GM23248 (cell line): Measurements from ENCODE around the gene USP53. TPM values are rescaled to one million over a fixed set of nuclear protein-coding genes. Genes with fewer than 3 reads are reported as not detected.
A peak's percentile ranks its signal among the peaks of the same experiment; 100 is the strongest.

ENCODE experiments used
- DNase-seq: peaks from one replicate; pipeline ENCODE4 v3.0.0-alpha.2; 2015
- H2AFZ ChIP-seq: fragments of 200-600 bp; sonication (generic); 2 replicates; pipeline ENCODE4 v1.6.1; 2016; ENCODE audit warnings: antibody characterized with exemption
- H3F3A ChIP-seq: fragments of 200-600 bp; sonication (generic); 2 replicates; pipeline ENCODE4 v1.6.1; 2016; ENCODE audit warnings: mild to moderate bottlenecking, antibody characterized with exemption, mixed run types; ENCODE audit not compliant: insufficient read depth
- H3K27ac ChIP-seq: fragments of 200-600 bp; sonication (generic); 2 replicates; pipeline ENCODE4 v1.5.1; 2016; ENCODE audit warnings: mild to moderate bottlenecking
- H3K27me3 ChIP-seq: fragments of 200-600 bp; sonication (generic); replicated peaks from 2 replicates; pipeline ENCODE4 v1.6.1; 2016; ENCODE audit warnings: mild to moderate bottlenecking; ENCODE audit not compliant: insufficient read depth
- H3K36me3 ChIP-seq: fragments of 200-600 bp; sonication (generic); 2 replicates; pipeline ENCODE4 v1.6.1; 2016; ENCODE audit warnings: low read depth, mild to moderate bottlenecking
- H3K4me1 ChIP-seq: fragments of 200-600 bp; sonication (generic); 2 replicates; pipeline ENCODE4 v1.6.1; 2016; ENCODE audit warnings: mild to moderate bottlenecking; ENCODE audit not compliant: insufficient read depth
- H3K4me2 ChIP-seq: fragments of 200-600 bp; sonication (generic); one replicate; pipeline ENCODE4 v1.6.1; 2016; ENCODE audit warnings: mild to moderate bottlenecking; ENCODE audit not compliant: unreplicated experiment
- H3K4me3 ChIP-seq: fragments of 200-600 bp; sonication (generic); 2 replicates; pipeline ENCODE4 v1.5.1; 2016; ENCODE audit warnings: mild to moderate bottlenecking
- H3K79me2 ChIP-seq: fragments of 200-600 bp; sonication (generic); 2 replicates; pipeline ENCODE4 v1.6.1; 2016; ENCODE audit warnings: mild to moderate bottlenecking; ENCODE audit not compliant: insufficient read depth
- H3K9ac ChIP-seq: fragments of 200-600 bp; sonication (generic); 2 replicates; pipeline ENCODE4 v1.6.1; 2016; ENCODE audit warnings: mild to moderate bottlenecking
- H3K9me2 ChIP-seq: fragments of 200-600 bp; sonication (generic); 2 replicates; pipeline ENCODE4 v1.6.1; 2016; ENCODE audit warnings: mixed run types, mild to moderate bottlenecking, moderate library complexity; ENCODE audit not compliant: insufficient read depth
- H3K9me3 ChIP-seq: fragments of 200-600 bp; sonication (generic); one replicate; pipeline ENCODE4 v1.6.1; 2017; ENCODE audit warnings: low read depth
- H4K20me1 ChIP-seq: fragments of 200-600 bp; sonication (generic); 2 replicates; pipeline ENCODE4 v1.6.0; 2016; ENCODE audit not compliant: insufficient read depth
- EZH2 ChIP-seq: fragments of 200-600 bp; sonication (generic); IDR thresholded peaks from 2 replicates; pipeline ENCODE4 v1.6.1; 2018; ENCODE audit warnings: antibody characterized with exemption, mild to moderate bottlenecking; ENCODE audit not compliant: insufficient read depth, poor library complexity, severe bottlenecking
- EZH2phosphoT487 ChIP-seq: fragments of 200-600 bp; sonication (generic); IDR thresholded peaks from 2 replicates; pipeline ENCODE4 v1.6.1; 2018; ENCODE audit warnings: antibody characterized with exemption, moderate library complexity, mild to moderate bottlenecking, low read depth; ENCODE audit not compliant: insufficient read depth
- WGBS, 2 experiments: methylation state at CpG; one replicate each; pipeline ENCODE4 v1.1.6; 2015 to 2017; ENCODE audit warnings: low lambda C conversion rate in 2 of 2, low coverage in 1 of 2; ENCODE audit errors: missing lambda C conversion rate in 2 of 2; 5-methylcytosine and 5-hydroxymethylcytosine counted together
- in situ Hi-C: fragments of 300-500 bp; cut with MboI; formaldehyde crosslinking; loops from 2 replicates; pipeline ENCODE4 v1.15.0; 2020
- polyA plus RNA-seq: library from polyadenylated mRNA; unstranded; fragments of >200 nt; fragmentation: Nextera tagmentation; extraction: Ambion mirVana; gene quantifications from 2 replicates; pipeline ENCODE4 v1.2.1, GENCODE V29; 2016
- total RNA-seq: library from RNA; depleted of rRNA; stranded (reverse); fragments of >200 nt; shearing (Covaris generic); gene quantifications from 2 replicates; pipeline ENCODE4 v1.2.3, GENCODE V29; 2014

Gene USP53
- total and polyA plus RNA-seq, 2 experiments from 2014 or later: 26.0 to 42.4 TPM

DNA sequence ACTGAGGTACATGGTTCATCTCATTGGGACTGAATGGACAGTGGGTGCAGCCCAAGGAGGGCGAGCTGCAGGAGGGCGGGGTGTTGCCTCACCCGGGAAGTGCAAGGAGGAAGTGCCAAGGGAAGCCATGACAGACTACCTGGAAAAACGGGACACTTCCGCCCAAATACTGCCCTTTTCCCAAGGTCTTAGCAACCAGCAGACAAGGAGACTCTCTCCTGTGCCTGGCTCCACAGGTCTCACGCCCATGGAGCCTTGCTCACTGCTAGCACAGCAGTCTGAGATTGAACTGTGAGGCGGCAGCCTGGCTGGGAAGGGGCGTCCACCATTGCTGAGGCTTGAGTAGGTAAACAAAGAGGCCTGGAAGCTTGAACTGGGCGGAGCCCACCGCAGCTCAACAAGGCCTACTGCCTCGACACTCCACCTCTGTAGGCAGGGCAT lies 14.7 kb upstream of the USP53 start:
- Histone ChIP-seq H3K27me3 (no peaks in the 10 kb centered on the region), H3K9ac (no peak overlapping the region), H2AFZ (no peak overlapping the region), H3K36me3 (no peaks in the 10 kb centered on the region), H3K27ac (no peak overlapping the region), H3K4me2 (no peak overlapping the region), H3K9me2 (no peaks in the 10 kb centered on the region), H3K4me3 (no peak overlapping the region), H3K9me3 (no peaks in the 10 kb centered on the region), H3K79me2 (no peaks in the 10 kb centered on the region), H3F3A (no peaks in the 10 kb centered on the region), H4K20me1 (no peaks in the 10 kb centered on the region), H3K4me1 (no peaks in the 10 kb centered on the region)
- WGBS, 2 experiments: 92 to 93% methylated on average over 11 of the region's 11 CpGs
- in situ Hi-C loops: no loop called here
- no peak for DNase-seq
- TF ChIP-seq EZH2phosphoT487: no peak
- no peak for TF ChIP-seq EZH2

DNA sequence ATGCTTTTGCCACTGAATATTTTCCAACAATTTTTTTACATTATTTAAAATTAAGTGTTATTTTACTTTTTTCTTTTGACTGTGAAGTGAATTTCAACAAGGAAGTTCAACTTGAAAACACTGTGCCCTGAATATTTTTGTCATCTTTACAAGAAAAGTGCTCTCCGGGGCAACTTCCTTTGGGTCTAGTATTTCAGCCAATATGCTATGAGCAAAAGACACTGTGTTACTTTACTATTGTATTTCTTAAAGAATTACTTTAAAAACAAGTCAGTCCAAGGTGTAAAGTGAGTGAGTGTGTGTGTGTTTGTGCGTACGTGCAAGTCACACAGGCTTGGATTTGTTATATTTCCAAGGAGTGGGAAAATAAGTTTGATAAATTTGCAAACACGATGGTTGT lies 7.6 kb upstream of the USP53 start:
- Histone ChIP-seq H3K9ac (no peak overlapping the region), H3K27me3 (no peaks in the 10 kb centered on the region), H4K20me1 (no peaks in the 10 kb centered on the region), H3K9me3 (no peaks in the 10 kb centered on the region), H3K4me2 (no peak overlapping the region), H3K4me1 (peaks cover 52% of the 10 kb centered on the region), H3K27ac (no peak overlapping the region), H3K9me2 (no peaks in the 10 kb centered on the region), H3K79me2 (no peaks in the 10 kb centered on the region), H3K36me3 (no peaks in the 10 kb centered on the region), H3F3A (peaks cover 37% of the 10 kb centered on the region), H2AFZ (peak overlapping the region; percentile 52; the same call in 1 of the 2 replicates), H3K4me3 (no peak overlapping the region)
- in situ Hi-C loops: no loop called here
- 72 to 76% methylated on average over 4 of the region's 4 CpGs for WGBS, 2 experiments
- TF ChIP-seq EZH2 (no peak), EZH2phosphoT487 (no peak)
- DNase-seq: no peak

DNA sequence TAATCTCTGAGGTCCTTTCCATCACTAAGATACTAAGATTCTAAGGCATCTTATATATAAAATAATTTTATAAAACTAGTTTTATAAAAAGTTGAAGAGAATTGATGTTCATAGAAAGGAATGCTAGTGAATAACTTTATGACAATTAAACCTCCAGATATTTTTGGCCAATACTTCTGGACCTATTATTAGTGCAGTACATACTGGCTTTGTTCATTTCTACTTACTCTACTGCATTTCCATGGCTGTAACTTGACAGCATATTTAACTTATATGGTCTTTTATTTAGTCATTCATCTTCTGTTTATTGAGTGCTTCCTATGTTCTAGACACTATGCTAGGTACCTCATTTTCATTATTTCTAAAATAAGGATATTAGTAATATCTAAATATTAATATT lies 6.8 kb upstream of the USP53 start:
- Histone ChIP-seq H2AFZ (no peak overlapping the region), H3K9ac (no peak overlapping the region), H3K36me3 (no peaks in the 10 kb centered on the region), H3F3A (peaks cover 45% of the 10 kb centered on the region), H3K4me3 (no peak overlapping the region), H3K27ac (no peak overlapping the region), H3K4me2 (peak overlapping the region; percentile 49), H3K4me1 (peaks cover 59% of the 10 kb centered on the region), H3K79me2 (no peaks in the 10 kb centered on the region), H3K9me2 (no peaks in the 10 kb centered on the region), H3K9me3 (no peaks in the 10 kb centered on the region), H3K27me3 (no peaks in the 10 kb centered on the region), H4K20me1 (no peaks in the 10 kb centered on the region)
- TF ChIP-seq EZH2: no peak
- TF ChIP-seq EZH2phosphoT487: no peak
- in situ Hi-C loops: no loop called here
- DNase-seq: no peak

DNA sequence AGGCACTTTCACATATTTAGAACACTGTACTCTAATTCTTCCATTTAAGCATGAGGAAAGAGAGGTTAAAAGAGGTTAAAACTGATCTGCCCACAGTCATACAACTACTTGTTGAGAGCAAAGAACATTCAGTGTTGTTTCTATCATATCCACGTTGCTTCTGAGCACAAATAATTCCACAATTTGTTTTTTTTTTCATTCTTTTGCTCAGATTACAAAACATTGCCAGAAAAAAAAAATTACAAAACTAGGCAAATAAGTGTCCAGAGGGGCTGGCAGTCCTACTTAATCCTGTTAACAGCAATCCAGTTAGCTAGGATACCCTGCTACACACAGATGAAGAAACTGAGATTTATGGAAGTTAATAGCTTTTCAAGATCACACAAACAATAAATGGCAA lies 6.3 kb upstream of the USP53 start:
- no peak for TF ChIP-seq EZH2phosphoT487
- TF ChIP-seq EZH2: no peak
- Histone ChIP-seq H3K9me2 (no peaks in the 10 kb centered on the region), H3K79me2 (no peaks in the 10 kb centered on the region), H4K20me1 (no peaks in the 10 kb centered on the region), H3K4me1 (peaks cover 64% of the 10 kb centered on the region), H3K27ac (peak overlapping the region; percentile 28; the same call in 1 of the 2 replicates), H3F3A (peaks cover 50% of the 10 kb centered on the region), H3K4me2 (peak overlapping the region; percentile 49), H3K9ac (no peak overlapping the region), H3K27me3 (no peaks in the 10 kb centered on the region), H2AFZ (peak overlapping the region; percentile 9; the same call in 1 of the 2 replicates), H3K4me3 (no peak overlapping the region), H3K36me3 (no peaks in the 10 kb centered on the region), H3K9me3 (no peaks in the 10 kb centered on the region)
- 35 to 40% methylated on average over 1 of the region's 1 CpG for WGBS, 2 experiments
- in situ Hi-C loops: no loop called here
- no peak for DNase-seq

DNA sequence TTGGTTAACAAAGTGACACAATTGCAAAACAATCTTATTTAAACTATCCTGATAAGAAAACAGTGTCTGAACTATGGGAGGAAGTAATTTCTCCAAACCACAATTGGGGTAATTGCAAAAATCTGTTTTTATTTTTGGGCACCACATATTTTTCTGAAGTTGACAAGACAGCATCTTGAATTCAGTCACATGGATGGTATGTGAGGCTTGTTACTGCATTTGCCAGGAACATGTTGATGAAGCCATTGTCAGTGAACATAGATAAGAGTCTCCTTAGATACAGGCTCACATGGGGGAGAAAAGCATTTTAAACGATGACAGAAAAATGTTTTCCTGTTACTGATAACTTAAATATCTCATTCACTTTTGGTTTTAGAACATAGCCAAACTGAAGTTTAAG lies 5.5 kb upstream of the USP53 start:
- peak; percentile 53 for DNase-seq
- WGBS, 2 experiments: 0% methylated on average over 1 of the region's 1 CpG
- Histone ChIP-seq H4K20me1 (no peaks in the 10 kb centered on the region), H3K4me1 (peaks cover 68% of the 10 kb centered on the region), H3K9me2 (no peaks in the 10 kb centered on the region), H2AFZ (no peak overlapping the region), H3F3A (peaks cover 59% of the 10 kb centered on the region), H3K4me2 (peak overlapping the region; percentile 49), H3K9ac (peak overlapping the region; percentile 3; the same call in 1 of the 2 replicates), H3K27me3 (no peaks in the 10 kb centered on the region), H3K27ac (peak overlapping the region; percentile 28), H3K79me2 (no peaks in the 10 kb centered on the region), H3K9me3 (no peaks in the 10 kb centered on the region), H3K36me3 (no peaks in the 10 kb centered on the region), H3K4me3 (peak overlapping the region; percentile 7; the same call in 1 of the 2 replicates)
- TF ChIP-seq EZH2 (no peak), EZH2phosphoT487 (no peak)
- in situ Hi-C loops: no loop called here
